Measurements from ENCODE around the gene PTPRN2.

DNA sequence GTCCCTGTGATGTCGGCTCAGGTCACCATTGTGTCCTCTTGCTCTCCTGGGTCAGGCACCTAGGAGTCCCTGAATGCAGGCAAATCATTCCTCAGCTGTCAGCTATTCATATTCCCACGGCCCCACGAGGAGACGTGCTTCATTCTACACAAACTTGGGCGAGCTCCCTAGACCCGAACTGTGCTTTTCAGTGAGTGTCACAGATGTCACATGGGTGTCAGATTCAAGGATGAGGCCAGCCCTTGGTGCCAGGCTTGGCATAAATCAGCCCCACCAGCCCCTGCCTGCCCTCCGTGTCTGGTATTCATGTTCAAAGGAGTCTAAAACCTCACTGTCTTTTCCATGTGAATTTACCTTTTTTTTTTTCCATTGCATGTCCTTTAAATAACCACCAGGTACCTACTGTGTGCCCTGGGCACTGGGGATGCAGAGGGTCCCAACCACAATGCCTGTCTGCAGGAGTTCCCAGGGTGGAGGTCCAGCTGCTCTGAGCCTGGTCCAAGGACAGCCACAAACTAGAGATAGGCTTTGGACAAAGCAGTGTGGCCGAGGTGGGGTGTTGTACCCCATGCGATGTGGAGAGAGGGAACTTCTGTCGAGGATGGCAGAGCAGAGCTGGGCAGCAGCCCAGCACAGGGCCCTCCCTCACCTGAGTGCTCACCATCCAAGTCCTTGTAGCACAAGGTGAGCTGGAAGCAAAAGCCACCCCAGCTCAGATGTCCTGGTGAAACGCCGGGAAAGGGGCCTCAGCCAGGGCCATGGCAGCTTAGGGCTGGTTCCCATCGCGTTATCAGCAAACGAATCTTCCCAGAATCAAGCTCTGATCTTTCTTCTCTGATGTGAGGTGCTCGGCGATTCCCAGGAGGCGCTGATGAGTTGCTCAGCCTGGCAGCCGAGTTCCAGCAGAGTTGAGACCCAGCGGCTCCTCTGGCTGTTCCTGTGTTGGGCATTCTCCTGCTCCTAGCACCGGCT, 611.9 kb downstream of the PTPRN2 start:
- TF ChIP-seq GATA2 (IDR thresholded peaks at IDR 0.05; ENCODE audit: low read depth, low read length) (no peak), GATA3 (IDR thresholded peaks at IDR 0.05; ENCODE audit: low read depth, low read length) (no peak)

Data from SH-SY5Y (cell line).